MM.1S (cell line): ENCODE results near the gene N4BP2L2.

Experiments
- EZH2 ChIP-seq: fragments of 300-600 bp; sonication (generic); optimal IDR thresholded peaks from 2 replicates; pipeline ENCODE3; 2017; ENCODE audit warnings: low read depth, mild to moderate bottlenecking, antibody characterized with exemption, low read length, mixed read lengths
- EZH2phosphoT487 ChIP-seq: fragments of 300-600 bp; sonication (generic); IDR thresholded peaks from 2 replicates; pipeline ENCODE4 v1.6.1; 2018; ENCODE audit warnings: antibody characterized with exemption, low read length
- TF ChIP-seq, protein P1 (sequence below): fragments of 300-600 bp; sonication (generic); IDR thresholded peaks from 2 replicates; pipeline ENCODE4 v1.5.1; 2016; ENCODE audit warnings: antibody characterized with exemption, low read length, mixed read lengths

DNA sequence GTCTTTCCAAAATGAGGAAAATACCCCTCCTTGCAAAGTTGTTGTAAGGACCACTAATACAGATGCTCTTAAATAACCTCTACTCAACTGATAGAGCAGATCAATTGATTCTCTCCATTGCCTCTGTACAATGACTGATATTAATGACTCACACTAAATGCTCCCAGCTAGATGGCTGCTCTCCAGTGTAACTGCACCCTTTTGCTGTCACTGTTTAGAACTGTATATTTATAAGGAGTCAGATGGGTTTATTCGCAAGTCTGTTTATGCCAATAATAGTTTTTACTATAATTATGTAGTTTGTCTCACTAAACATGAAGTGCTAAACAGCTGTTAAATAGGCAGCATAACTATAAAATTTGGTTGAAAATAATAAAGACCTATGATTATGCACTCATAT is 89.6 kb downstream of the N4BP2L2 start:
- TF ChIP-seq, protein P1, sequence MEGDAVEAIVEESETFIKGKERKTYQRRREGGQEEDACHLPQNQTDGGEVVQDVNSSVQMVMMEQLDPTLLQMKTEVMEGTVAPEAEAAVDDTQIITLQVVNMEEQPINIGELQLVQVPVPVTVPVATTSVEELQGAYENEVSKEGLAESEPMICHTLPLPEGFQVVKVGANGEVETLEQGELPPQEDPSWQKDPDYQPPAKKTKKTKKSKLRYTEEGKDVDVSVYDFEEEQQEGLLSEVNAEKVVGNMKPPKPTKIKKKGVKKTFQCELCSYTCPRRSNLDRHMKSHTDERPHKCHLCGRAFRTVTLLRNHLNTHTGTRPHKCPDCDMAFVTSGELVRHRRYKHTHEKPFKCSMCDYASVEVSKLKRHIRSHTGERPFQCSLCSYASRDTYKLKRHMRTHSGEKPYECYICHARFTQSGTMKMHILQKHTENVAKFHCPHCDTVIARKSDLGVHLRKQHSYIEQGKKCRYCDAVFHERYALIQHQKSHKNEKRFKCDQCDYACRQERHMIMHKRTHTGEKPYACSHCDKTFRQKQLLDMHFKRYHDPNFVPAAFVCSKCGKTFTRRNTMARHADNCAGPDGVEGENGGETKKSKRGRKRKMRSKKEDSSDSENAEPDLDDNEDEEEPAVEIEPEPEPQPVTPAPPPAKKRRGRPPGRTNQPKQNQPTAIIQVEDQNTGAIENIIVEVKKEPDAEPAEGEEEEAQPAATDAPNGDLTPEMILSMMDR, result no peak
- TF ChIP-seq EZH2phosphoT487 (no peak), EZH2 (no peak)
